Kidney epithelial cell (primary cell): Measurements from ENCODE around the gene CTBP2. TPM values are rescaled to one million over a fixed set of nuclear protein-coding genes. Genes with fewer than 3 reads are reported as not detected.

Experiments used
- DNase-seq: peaks from one replicate; pipeline ENCODE4 v3.0.0-alpha.2; 2010; ENCODE audit warnings: low read depth
- H3K27me3 ChIP-seq: 2 replicates; pipeline ENCODE4 v1.6.0; 2011; ENCODE audit warnings: low read length; ENCODE audit not compliant: control insufficient read depth, insufficient read depth
- H3K36me3 ChIP-seq: 2 replicates; pipeline ENCODE4 v1.5.1; 2011; ENCODE audit warnings: low read length; ENCODE audit not compliant: control insufficient read depth, insufficient read depth
- H3K4me3 ChIP-seq: 2 replicates; pipeline ENCODE4 v1.5.1; 2011; ENCODE audit warnings: low read depth, mild to moderate bottlenecking, control low read depth, low read length
- CTCF ChIP-seq: IDR thresholded peaks from 2 replicates; pipeline ENCODE4 v1.5.1; 2011; ENCODE audit warnings: mild to moderate bottlenecking, moderate library complexity, low read length, control low read depth, inconsistent platforms; ENCODE audit not compliant: insufficient read depth, poor library complexity, severe bottlenecking
- total RNA-seq: library from RNA; depleted of rRNA; stranded (reverse); fragments of >200 nt; gene quantifications from 2 replicates; pipeline ENCODE4 v1.2.3, GENCODE V29; 2015

Gene CTBP2
- total RNA-seq, 1 donor from 2014 or later, result 136 TPM

DNA sequence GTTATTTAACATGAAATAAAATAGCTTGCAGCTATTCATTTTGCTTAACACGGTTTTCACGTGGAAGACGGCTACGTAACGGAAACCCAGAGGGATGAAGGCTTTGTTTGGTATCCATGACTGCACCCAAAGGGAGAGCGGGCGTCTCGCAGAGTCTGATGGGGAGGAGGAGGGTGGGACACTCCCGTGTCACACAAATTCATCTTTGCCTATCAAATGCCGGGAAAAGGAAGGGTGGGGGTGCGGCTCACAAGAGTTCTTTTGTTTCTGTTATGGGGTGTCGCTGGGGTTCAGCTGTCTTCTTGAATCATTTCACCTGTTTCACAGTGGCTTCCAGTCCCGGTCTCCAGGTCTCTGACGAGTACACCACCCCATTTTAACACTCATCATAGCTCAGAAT, 110.0 kb downstream of the CTBP2 start:
- DNase-seq, result no peak
- TF ChIP-seq CTCF, result no peak
- H3K4me3 ChIP-seq, result no peak overlapping the region
- H3K27me3 ChIP-seq, result no peaks in the 10 kb centered on the region
- no peaks in the 10 kb centered on the region for H3K36me3 ChIP-seq

GRCh38 chr10:125049216-125049881, 111.0 kb downstream of the CTBP2 start:
- H3K4me3 ChIP-seq, result no peak overlapping the region
- no peaks in the 10 kb centered on the region for H3K36me3 ChIP-seq
- TF ChIP-seq CTCF, result no peak
- DNase-seq, result no peak
- no peaks in the 10 kb centered on the region for H3K27me3 ChIP-seq

GRCh38 chr10:125048094-125048864, 112.1 kb downstream of the CTBP2 start:
- peak; percentile 74 for DNase-seq
- Histone ChIP-seq H3K27me3 (no peaks in the 10 kb centered on the region), H3K36me3 (no peaks in the 10 kb centered on the region), H3K4me3 (no peak overlapping the region)
- TF ChIP-seq CTCF, result peak; percentile 98

- no peaks in the 10 kb centered on the region for H3K27me3 ChIP-seq
- DNase-seq, result no peak
- TF ChIP-seq CTCF, result no peak
- no peaks in the 10 kb centered on the region for H3K36me3 ChIP-seq
- no peak overlapping the region for H3K4me3 ChIP-seq
Observed at GRCh38 chr10:125043841-125044658, 116.3 kb downstream of the CTBP2 start.

DNA sequence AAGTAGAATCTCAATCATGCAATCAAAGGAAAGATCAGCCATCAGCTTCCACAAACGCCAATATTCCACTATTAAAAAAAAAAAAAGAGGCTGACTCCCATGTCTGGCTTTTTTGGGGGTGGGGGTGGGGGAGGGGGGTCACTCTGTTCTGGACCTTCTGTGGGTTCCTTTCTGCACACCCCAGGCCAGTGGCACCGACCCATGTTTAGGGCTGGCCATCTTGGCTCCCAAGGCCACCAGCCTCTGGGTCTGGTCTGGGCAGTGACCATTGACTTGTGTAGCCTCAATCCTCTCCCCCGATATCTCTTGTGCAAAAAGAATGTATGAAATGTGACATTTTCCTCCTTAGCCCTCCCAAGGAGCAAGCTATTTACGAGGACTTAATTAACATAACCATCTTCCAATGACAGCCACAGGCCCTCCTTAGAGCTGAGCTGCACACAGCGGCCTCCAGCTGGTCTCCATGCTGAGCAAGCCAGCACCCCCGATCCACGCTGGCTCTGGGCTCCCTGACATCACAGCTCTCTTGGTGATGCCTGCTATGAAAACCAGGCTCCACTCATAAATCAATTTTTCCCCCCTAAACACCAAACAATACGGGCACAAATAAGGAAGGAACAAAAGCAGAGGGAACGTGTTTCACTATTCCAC, 118.4 kb downstream of the CTBP2 start:
- Histone ChIP-seq H3K4me3 (no peak overlapping the region), H3K36me3 (no peaks in the 10 kb centered on the region), H3K27me3 (no peaks in the 10 kb centered on the region)
- DNase-seq, result no peak
- no peak for TF ChIP-seq CTCF
